Measurements from ENCODE around the gene PAPPA2. TPM values are rescaled to one million over a fixed set of nuclear protein-coding genes. Genes with fewer than 3 reads are reported as not detected.
A peak's percentile ranks its signal among the peaks of the same experiment; 100 is the strongest.

Gene PAPPA2
- total and polyA plus RNA-seq, 11 donors, result 0.04 to 1.5 (median 0.38) TPM

- H3K9me3 ChIP-seq, result no peaks in the 10 kb centered on the region
- H3K36me3 ChIP-seq, result no peaks in the 10 kb centered on the region
- no peak overlapping the region for H3K4me3 ChIP-seq
- H3K4me1 ChIP-seq, result peaks cover 0 to 5% (median 0%) of the 10 kb centered on the region in 12 donors
- no peak overlapping the region for H3K27ac ChIP-seq
- H3K27me3 ChIP-seq, result no peaks in the 10 kb centered on the region
- intact Hi-C loops (cut with DNase I), result loop anchor here (1.0 to 10.0 kb wide), 11 partner anchors 185 to 1508 kb away; no protein-coding TSS in a partner anchor
- TF ChIP-seq POLR2A (IDR thresholded peaks at IDR 0.05) (no peak), CTCF (IDR thresholded peaks at IDR 0.05) (no peak)
- WGBS, 4 donors, result 77 to 86% (median 82%) methylated on average over 13 of the region's 13 CpGs
- ATAC-seq (no peak), DNase-seq (no peak)
These were observed 417.0 kb downstream of the PAPPA2 start for GRCh38 chr1:176879784-176880620.

GRCh38 chr1:176880955-176881595 lies 418.1 kb downstream of the PAPPA2 start:
- TF ChIP-seq CTCF (IDR thresholded peaks at IDR 0.05) (peak; percentile 69 to 87 (median 79)), POLR2A (IDR thresholded peaks at IDR 0.05) (no peak)
- Histone ChIP-seq H3K4me3 (no peak overlapping the region), H3K9me3 (no peaks in the 10 kb centered on the region), H3K4me1 (peaks cover 0 to 5% (median 0%) of the 10 kb centered on the region in 12 donors), H3K36me3 (no peaks in the 10 kb centered on the region), H3K27me3 (no peaks in the 10 kb centered on the region), H3K27ac (no peak overlapping the region)
- DNase-seq (peak; percentile 58 to 71 (median 68)), ATAC-seq (peak; percentile 57 to 92 (median 80))
- intact Hi-C loops (cut with DNase I), result loop anchor here (1.0 to 10.0 kb wide), 11 partner anchors 189 to 1509 kb away; no protein-coding TSS in a partner anchor
- WGBS, 4 donors, result 15 to 20% (median 16%) methylated on average over 9 of the region's 9 CpGs

- H3K4me3 ChIP-seq, result no peak overlapping the region
- ATAC-seq, result no peak
- H3K36me3 ChIP-seq, result no peaks in the 10 kb centered on the region
- no peak overlapping the region for H3K27ac ChIP-seq
- H3K4me1 ChIP-seq, result peaks cover 0 to 10% (median 0%) of the 10 kb centered on the region in 12 donors
- TF ChIP-seq CTCF (IDR thresholded peaks at IDR 0.05), result no peak
- no peak for TF ChIP-seq POLR2A (IDR thresholded peaks at IDR 0.05)
- intact Hi-C loops (cut with DNase I), result loop anchor here in 7 of 10 donors (5.0 to 10.0 kb wide), 5 partner anchors 192 to 1512 kb away; no protein-coding TSS in a partner anchor
- H3K9me3 ChIP-seq, result no peaks in the 10 kb centered on the region
- DNase-seq, result no peak
- WGBS, 4 donors, result 74 to 87% (median 80%) methylated on average over 4 of the region's 4 CpGs
- no peaks in the 10 kb centered on the region for H3K27me3 ChIP-seq
These were observed 421.3 kb downstream of the PAPPA2 start for GRCh38 chr1:176884286-176884685.

- intact Hi-C loops (cut with DNase I), result loop anchor here in 7 of 10 donors (5.0 to 10.0 kb wide), 5 partner anchors 193 to 1513 kb away; no protein-coding TSS in a partner anchor
- DNase-seq, result no peak
- TF ChIP-seq CTCF (IDR thresholded peaks at IDR 0.05) (no peak), POLR2A (IDR thresholded peaks at IDR 0.05) (no peak)
- Histone ChIP-seq H3K27ac (no peak overlapping the region), H3K4me1 (peaks cover 0 to 10% (median 0%) of the 10 kb centered on the region in 12 donors), H3K27me3 (no peaks in the 10 kb centered on the region), H3K4me3 (no peak overlapping the region), H3K9me3 (no peaks in the 10 kb centered on the region), H3K36me3 (no peaks in the 10 kb centered on the region)
- ATAC-seq, result no peak
- WGBS, 4 donors, result 60 to 92% (median 67%) methylated on average over 1 of the region's 1 CpG
These were observed 421.9 kb downstream of the PAPPA2 start for GRCh38 chr1:176884911-176885310.
